ENCODE data around the gene GMDS. TPM values are rescaled to one million over a fixed set of nuclear protein-coding genes. Genes with fewer than 3 reads are reported as not detected.

Gene GMDS
- total and polyA plus RNA-seq, 2 of the 13 experiments (the other 11 are each of a cell fraction or from before 2014, with no cell fraction given): 64.4 to 112 TPM

- TF ChIP-seq ZFP62 (CRISPR knock-in tag; IDR thresholded peaks at IDR 0.05) (no peak), NFE2 (CRISPR knock-in tag; IDR thresholded peaks at IDR 0.05) (no peak), ZNF549 (CRISPR knock-in tag; IDR thresholded peaks at IDR 0.05) (no peak), ZNF224 (CRISPR knock-in tag; IDR thresholded peaks at IDR 0.05) (no peak)
Measured at GRCh38 chr6:1841136-1841535, 404.3 kb downstream of the GMDS start (continued).

- no peaks in the 10 kb centered on the region for H3K9me3 ChIP-seq (ENCODE audit: low read length)
- no peaks in the 10 kb centered on the region for H3K4me1 ChIP-seq (ENCODE audit: insufficient read depth, low read length)
- no peaks in the 10 kb centered on the region for H3K27me3 ChIP-seq (ENCODE audit: control insufficient read depth in 1 of 2, insufficient read depth in 2 of 2, low read length in 2 of 2)
- no peak overlapping the region for H3K4me2 ChIP-seq (ENCODE audit: low read depth, low read length)
- WGBS (ENCODE audit: low lambda C conversion rate): 97% methylated on average over 13 of the region's 13 CpGs
- no peak for TF ChIP-seq ZNF431 (CRISPR knock-in tag; IDR thresholded peaks at IDR 0.05; ENCODE audit: borderline replicate concordance, low read depth)
- TF ChIP-seq ZNF280D (CRISPR knock-in tag; IDR thresholded peaks at IDR 0.05): no peak
- no peak for TF ChIP-seq ZNF639 (CRISPR knock-in tag; conservative IDR thresholded peaks at IDR 0.05)
- CTCF ChIA-PET (ENCODE audit: low intra/inter-chr PET ratio, low total read pairs): no interaction called here
- no peak overlapping the region for H3K4me3 ChIP-seq (replicated peaks in 1 of 3; ENCODE audit: insufficient read depth in 1 of 3, low read depth in 2 of 3, low read length in 3 of 3)
- POLR2A ChIA-PET: no interaction called here
- no peak overlapping the region for H3K9ac ChIP-seq (ENCODE audit: insufficient read depth, low read depth, low read length)
- peaks cover 4% of the 10 kb centered on the region; the same call in 1 of the 2 replicates for H4K20me1 ChIP-seq (ENCODE audit: insufficient read depth, low read length)
- H3K79me2 ChIP-seq (ENCODE audit: insufficient read depth, low read length): no peaks in the 10 kb centered on the region
- in situ Hi-C loops (cut with HindIII; ENCODE audit: extremely low pct_ligation_motif_present, low pct_unique_long_range_greater_than_20kb) (no loop called here), intact Hi-C loops (cut with micrococcal nuclease; ENCODE audit: unreplicated experiment) (no loop called here)
- ATAC-seq (peak; percentile 21; the same call in 1 of the 3 replicates), DNase-seq (ENCODE audit: low spot score) (no peak), FAIRE-seq (no peak)
- H2AFZ ChIP-seq (ENCODE audit: low read length): no peak overlapping the region
- H3K36me3 ChIP-seq (replicated peaks in 1 of 2; ENCODE audit: control insufficient read depth in 1 of 2, insufficient read depth in 2 of 2, low read length in 2 of 2): peaks cover 2 to 22% of the 10 kb centered on the region in 2 experiments; a peak in 4 of 5 replicates
- BruUV-seq (replicated peaks): no TSS peak
- H3K27ac ChIP-seq (ENCODE audit: extremely low read length, insufficient read depth, low read length): no peak overlapping the region
Measured at GRCh38 chr6:1840491-1841121, 404.8 kb downstream of the GMDS start.
